SK-N-SH (cell line): ENCODE data around the gene LACTBL1. TPM values are rescaled to one million over a fixed set of nuclear protein-coding genes. Genes with fewer than 3 reads are reported as not detected.

Experiments used
- CTCF ChIA-PET: fragments of 300-600, 350-600 bp; formaldehyde crosslinking; extraction: SDS; loops from one replicate; lab custom pipeline; 2021; lab: Yijun Ruan, JAX
- POLR2A ChIA-PET: fragments of 350-600 bp; sonication (Branson Sonifier 250); formaldehyde crosslinking; extraction: SDS; loops from one replicate; lab custom pipeline; 2020; ENCODE audit warnings: antibody characterized with exemption, inconsistent platforms; lab: Yijun Ruan, JAX
- DNase-seq: peaks from one replicate; pipeline ENCODE4 v3.0.0; 2012
- H2AFZ ChIP-seq: fragments of 200-600 bp; sonication (generic); 2 replicates; pipeline ENCODE4 v1.8.1; 2016; ENCODE audit warnings: antibody characterized with exemption, mild to moderate bottlenecking, low read depth
- H3F3A ChIP-seq: fragments of 200-600 bp; sonication (generic); replicated peaks from 2 replicates; pipeline ENCODE3; 2016; ENCODE audit warnings: antibody characterized with exemption, mild to moderate bottlenecking; ENCODE audit not compliant: insufficient read depth
- H3K27ac ChIP-seq, 2 experiments: fragments of 200-500 bp in 1 of 2; fragments of 200-600 bp in 1 of 2; sonication (Bioruptor generic) in 1 of 2; sonication (generic), shearing (Covaris generic) in 1 of 2; 2 replicates each; pipeline versions ENCODE4 v1.5.1 to v1.6.1; 2014 to 2016; ENCODE audit warnings: low read depth in 2 of 2, inconsistent platforms in 1 of 2, low read length in 1 of 2, mild to moderate bottlenecking in 1 of 2, mixed read lengths in 1 of 2
- H3K27me3 ChIP-seq: fragments of 200-600 bp; sonication (generic), shearing (Covaris generic); 2 replicates; pipeline ENCODE4 v1.6.1; 2016; ENCODE audit warnings: mixed run types; ENCODE audit not compliant: insufficient read depth
- H3K36me3 ChIP-seq, 2 experiments: fragments of 200-500 bp in 1 of 2; fragments of 200-600 bp in 1 of 2; sonication (Bioruptor generic) in 1 of 2; sonication (generic) in 1 of 2; replicated peaks in 1 of 2; 2 replicates each; pipeline versions ENCODE3 to v1.5.1; 2014 to 2016; ENCODE audit warnings: low read length in 1 of 2, mild to moderate bottlenecking in 1 of 2; ENCODE audit not compliant: insufficient read depth in 2 of 2, control insufficient read depth in 1 of 2
- H3K4me1 ChIP-seq, 2 experiments: fragments of 200-500 bp in 1 of 2; fragments of 200-600 bp in 1 of 2; sonication (Bioruptor generic) in 1 of 2; sonication (generic), shearing (Covaris generic) in 1 of 2; 2 replicates each; pipeline versions ENCODE4 v1.5.1 to v1.6.1; 2014 to 2016; ENCODE audit warnings: low read depth in 1 of 2, low read length in 1 of 2, mixed run types in 1 of 2; ENCODE audit not compliant: insufficient read depth in 2 of 2, control insufficient read depth in 1 of 2
- H3K4me2 ChIP-seq: fragments of 200-600 bp; sonication (generic), shearing (Covaris generic); 2 replicates; pipeline ENCODE4 v1.6.1; 2017; ENCODE audit warnings: mixed run types
- H3K4me3 ChIP-seq, 2 experiments: fragments of 200-500 bp in 1 of 2; fragments of 200-600 bp in 1 of 2; sonication (Bioruptor generic) in 1 of 2; sonication (generic), shearing (Covaris generic) in 1 of 2; 2 replicates each; pipeline versions ENCODE4 v1.5.1 to v1.8.1; 2014 to 2016; ENCODE audit warnings: low read depth in 2 of 2, inconsistent platforms in 1 of 2, low read length in 1 of 2, mild to moderate bottlenecking in 1 of 2, mixed read lengths in 1 of 2, moderate library complexity in 1 of 2
- H3K79me2 ChIP-seq: fragments of 200-600 bp; sonication (generic); 2 replicates; pipeline ENCODE4 v1.8.1; 2017; ENCODE audit warnings: mild to moderate bottlenecking; ENCODE audit not compliant: insufficient read depth
- H3K9ac ChIP-seq: fragments of 200-600 bp; sonication (generic); 2 replicates; pipeline ENCODE4 v1.6.1; 2017; ENCODE audit warnings: mixed run types
- H3K9me2 ChIP-seq: fragments of 200-600 bp; sonication (generic); 2 replicates; pipeline ENCODE4 v1.6.1; 2017; ENCODE audit warnings: mixed run types
- H3K9me3 ChIP-seq: fragments of 200-600 bp; sonication (generic); 2 replicates; pipeline ENCODE4 v1.6.1; 2017; ENCODE audit warnings: mixed run types, mild to moderate bottlenecking, moderate library complexity
- H4K20me1 ChIP-seq: fragments of 200-600 bp; sonication (generic); 2 replicates; pipeline ENCODE4 v1.6.1; 2017; ENCODE audit warnings: mild to moderate bottlenecking, mixed run types; ENCODE audit not compliant: insufficient read depth
- CHD2 ChIP-seq: fragments of 150-350 bp; IDR thresholded peaks from 2 replicates; pipeline ENCODE4 v1.6.1; 2018; ENCODE audit warnings: low read length; ENCODE audit not compliant: partially characterized antibody
- EP300 ChIP-seq, 2 experiments: IDR thresholded peaks; 2 replicates each; pipeline versions ENCODE4 v1.4.0 to v1.6.1; 2012; ENCODE audit warnings: borderline replicate concordance in 1 of 2, low read depth in 1 of 2, low read length in 1 of 2
- EZH2phosphoT487 ChIP-seq: fragments of 200-600 bp; sonication (generic); IDR thresholded peaks from 2 replicates; pipeline ENCODE4 v1.6.1; 2017; ENCODE audit warnings: low read depth, mixed run types, mild to moderate bottlenecking, antibody characterized with exemption, moderate library complexity, borderline replicate concordance
- FOXJ3 ChIP-seq: sonication (generic); formaldehyde crosslinking; IDR thresholded peaks from 2 replicates; pipeline ENCODE4 v1.5.1; 2020; ENCODE audit warnings: mild to moderate bottlenecking, missing genetic modification reagents
- JUND ChIP-seq: IDR thresholded peaks from 2 replicates; pipeline ENCODE4 v1.4.0; 2012
- MEF2A ChIP-seq: IDR thresholded peaks from 2 replicates; pipeline ENCODE4 v1.4.0; 2012; ENCODE audit warnings: low read depth, borderline replicate concordance
- NFIC ChIP-seq: IDR thresholded peaks from 2 replicates; pipeline ENCODE4 v1.4.0; 2012; ENCODE audit warnings: borderline replicate concordance
- NRF1 ChIP-seq: IDR thresholded peaks from 2 replicates; pipeline ENCODE4 v1.6.1; 2012; ENCODE audit warnings: low read depth, mild to moderate bottlenecking, low read length
- POLR2AphosphoS5 ChIP-seq: IDR thresholded peaks from 2 replicates; pipeline ENCODE4 v1.6.1; 2012; ENCODE audit warnings: low read depth, low read length
- RAD21 ChIP-seq: IDR thresholded peaks from 2 replicates; pipeline ENCODE4 v1.6.1; 2012; ENCODE audit warnings: mild to moderate bottlenecking, low read length
- RCOR1 ChIP-seq: fragments of 150-350 bp; IDR thresholded peaks from 2 replicates; pipeline ENCODE4 v1.6.1; 2017; ENCODE audit warnings: antibody characterized with exemption, low read length
- RFX5 ChIP-seq: IDR thresholded peaks from 2 replicates; pipeline ENCODE4 v1.6.1; 2012; ENCODE audit warnings: mild to moderate bottlenecking, improper control_type of control experiment, low read length
- TAF1 ChIP-seq: IDR thresholded peaks from 2 replicates; pipeline ENCODE4 v1.6.1; 2012; ENCODE audit warnings: low read depth, mild to moderate bottlenecking, low read length, moderate library complexity, borderline replicate concordance
- TCF12 ChIP-seq: IDR thresholded peaks from 2 replicates; pipeline ENCODE4 v1.4.0; 2012
- WGBS: methylation state at CpG from one replicate; pipeline ENCODE4 v1.1.6; 2017; ENCODE audit warnings: low lambda C conversion rate; 5-methylcytosine and 5-hydroxymethylcytosine counted together
- polyA plus RNA-seq, 3 experiments: library from polyadenylated mRNA; depleted of rRNA; stranded (reverse); fragments of >200 nt; gene quantifications; 2 replicates each; pipeline ENCODE4 v1.2.3, GENCODE V29; 2012
- TF ChIP-seq, protein P1 (sequence below): IDR thresholded peaks from 2 replicates; pipeline ENCODE4 v1.6.1; 2012; ENCODE audit warnings: mild to moderate bottlenecking, low read depth, low read length, moderate library complexity
- TF ChIP-seq, protein P2 (sequence below): fragments of 200-600 bp; sonication (generic); IDR thresholded peaks from 2 replicates; pipeline ENCODE4 v1.6.1; 2017; ENCODE audit warnings: antibody characterized with exemption, mild to moderate bottlenecking, moderate library complexity
- TF ChIP-seq, protein P3 (sequence below): IDR thresholded peaks from 2 replicates; pipeline ENCODE4 v1.4.0; 2012; ENCODE audit warnings: low read depth
- TF ChIP-seq, protein P4 (sequence below): IDR thresholded peaks from 2 replicates; pipeline ENCODE4 v1.4.0; 2012; ENCODE audit warnings: low read depth, borderline replicate concordance
- TF ChIP-seq, protein P5 (sequence below): fragments of 150-350 bp; IDR thresholded peaks from 2 replicates; pipeline ENCODE4 v1.6.1; 2017; ENCODE audit warnings: antibody characterized with exemption, low read length, low read depth, borderline replicate concordance
- TF ChIP-seq, protein P6 (sequence below): IDR thresholded peaks from 2 replicates; pipeline ENCODE4; 2012

The LACTBL1 gene
- polyA plus RNA-seq, 1 of the 3 experiments (the other 2 are of a cell fraction), result not detected

DNA sequence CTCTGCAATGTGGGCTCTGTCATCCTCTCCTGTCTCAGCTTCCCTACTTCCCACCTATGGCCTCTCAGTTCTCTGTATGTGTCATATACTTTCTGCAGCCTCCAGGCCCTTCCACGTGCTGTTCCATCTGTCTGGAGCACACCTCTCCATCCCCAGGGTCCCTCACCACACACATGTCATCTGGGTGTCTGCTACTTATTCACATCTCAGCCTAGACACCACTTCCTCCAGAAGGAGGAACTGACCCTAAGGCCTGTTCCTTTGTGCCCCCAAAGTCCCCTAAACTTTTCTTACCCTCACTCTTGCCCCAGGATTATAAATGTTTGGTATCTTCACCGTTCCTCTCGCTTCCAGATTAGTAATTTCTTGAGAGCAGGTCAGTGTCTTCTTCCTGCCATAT is 10.1 kb downstream of the LACTBL1 start (continued):
- TF ChIP-seq, protein P1, sequence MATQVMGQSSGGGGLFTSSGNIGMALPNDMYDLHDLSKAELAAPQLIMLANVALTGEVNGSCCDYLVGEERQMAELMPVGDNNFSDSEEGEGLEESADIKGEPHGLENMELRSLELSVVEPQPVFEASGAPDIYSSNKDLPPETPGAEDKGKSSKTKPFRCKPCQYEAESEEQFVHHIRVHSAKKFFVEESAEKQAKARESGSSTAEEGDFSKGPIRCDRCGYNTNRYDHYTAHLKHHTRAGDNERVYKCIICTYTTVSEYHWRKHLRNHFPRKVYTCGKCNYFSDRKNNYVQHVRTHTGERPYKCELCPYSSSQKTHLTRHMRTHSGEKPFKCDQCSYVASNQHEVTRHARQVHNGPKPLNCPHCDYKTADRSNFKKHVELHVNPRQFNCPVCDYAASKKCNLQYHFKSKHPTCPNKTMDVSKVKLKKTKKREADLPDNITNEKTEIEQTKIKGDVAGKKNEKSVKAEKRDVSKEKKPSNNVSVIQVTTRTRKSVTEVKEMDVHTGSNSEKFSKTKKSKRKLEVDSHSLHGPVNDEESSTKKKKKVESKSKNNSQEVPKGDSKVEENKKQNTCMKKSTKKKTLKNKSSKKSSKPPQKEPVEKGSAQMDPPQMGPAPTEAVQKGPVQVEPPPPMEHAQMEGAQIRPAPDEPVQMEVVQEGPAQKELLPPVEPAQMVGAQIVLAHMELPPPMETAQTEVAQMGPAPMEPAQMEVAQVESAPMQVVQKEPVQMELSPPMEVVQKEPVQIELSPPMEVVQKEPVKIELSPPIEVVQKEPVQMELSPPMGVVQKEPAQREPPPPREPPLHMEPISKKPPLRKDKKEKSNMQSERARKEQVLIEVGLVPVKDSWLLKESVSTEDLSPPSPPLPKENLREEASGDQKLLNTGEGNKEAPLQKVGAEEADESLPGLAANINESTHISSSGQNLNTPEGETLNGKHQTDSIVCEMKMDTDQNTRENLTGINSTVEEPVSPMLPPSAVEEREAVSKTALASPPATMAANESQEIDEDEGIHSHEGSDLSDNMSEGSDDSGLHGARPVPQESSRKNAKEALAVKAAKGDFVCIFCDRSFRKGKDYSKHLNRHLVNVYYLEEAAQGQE, result no peak
- TF ChIP-seq EZH2phosphoT487 (no peak), TAF1 (no peak), TCF12 (no peak), FOXJ3 (no peak), RCOR1 (no peak), RFX5 (no peak), JUND (no peak), RAD21 (no peak)
- TF ChIP-seq, protein P2, sequence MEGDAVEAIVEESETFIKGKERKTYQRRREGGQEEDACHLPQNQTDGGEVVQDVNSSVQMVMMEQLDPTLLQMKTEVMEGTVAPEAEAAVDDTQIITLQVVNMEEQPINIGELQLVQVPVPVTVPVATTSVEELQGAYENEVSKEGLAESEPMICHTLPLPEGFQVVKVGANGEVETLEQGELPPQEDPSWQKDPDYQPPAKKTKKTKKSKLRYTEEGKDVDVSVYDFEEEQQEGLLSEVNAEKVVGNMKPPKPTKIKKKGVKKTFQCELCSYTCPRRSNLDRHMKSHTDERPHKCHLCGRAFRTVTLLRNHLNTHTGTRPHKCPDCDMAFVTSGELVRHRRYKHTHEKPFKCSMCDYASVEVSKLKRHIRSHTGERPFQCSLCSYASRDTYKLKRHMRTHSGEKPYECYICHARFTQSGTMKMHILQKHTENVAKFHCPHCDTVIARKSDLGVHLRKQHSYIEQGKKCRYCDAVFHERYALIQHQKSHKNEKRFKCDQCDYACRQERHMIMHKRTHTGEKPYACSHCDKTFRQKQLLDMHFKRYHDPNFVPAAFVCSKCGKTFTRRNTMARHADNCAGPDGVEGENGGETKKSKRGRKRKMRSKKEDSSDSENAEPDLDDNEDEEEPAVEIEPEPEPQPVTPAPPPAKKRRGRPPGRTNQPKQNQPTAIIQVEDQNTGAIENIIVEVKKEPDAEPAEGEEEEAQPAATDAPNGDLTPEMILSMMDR, result no peak

DNA sequence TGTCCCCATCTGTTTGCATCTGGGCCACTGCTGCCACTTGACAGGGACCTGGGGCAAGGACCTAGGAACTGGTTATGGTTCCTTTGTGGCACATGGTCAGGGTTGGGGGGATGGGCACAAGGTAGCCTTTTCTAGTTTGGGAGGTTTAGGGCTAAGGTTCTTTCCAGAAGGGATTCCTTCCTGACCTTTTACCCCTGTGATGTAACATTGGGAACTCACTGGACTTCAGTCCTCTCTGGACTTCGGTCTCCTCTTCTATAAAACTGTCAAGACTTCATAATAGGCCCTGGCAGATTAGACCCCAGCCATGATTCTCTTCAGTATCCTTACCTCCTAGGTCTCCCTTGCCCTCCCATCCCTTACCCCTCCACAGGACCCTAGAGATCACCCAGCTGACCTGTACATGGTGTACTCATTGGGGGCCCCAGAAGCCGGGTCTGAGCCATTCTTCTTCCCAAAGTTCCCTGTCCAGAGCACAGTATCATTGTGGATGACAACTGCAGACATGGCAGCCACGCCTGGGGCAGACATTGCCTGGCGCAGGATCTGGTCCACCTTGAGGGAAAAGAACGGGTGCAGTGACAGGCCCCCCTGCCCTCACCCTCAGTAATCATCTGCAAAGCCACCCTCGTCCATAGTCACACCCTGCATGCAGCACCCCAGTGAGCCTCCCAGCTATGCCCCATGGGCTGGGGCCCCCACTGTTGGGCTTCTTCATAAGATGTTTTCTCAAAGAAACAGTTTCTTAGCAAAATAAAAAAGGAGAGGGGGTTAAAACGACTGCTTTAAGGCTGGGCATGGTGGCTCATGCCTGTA is 12.9 kb downstream of the LACTBL1 start:
- no peaks in the 10 kb centered on the region for H3F3A ChIP-seq
- H3K9me2 ChIP-seq, result no peaks in the 10 kb centered on the region
- peaks cover 5% of the 10 kb centered on the region for H3K27me3 ChIP-seq
- no peaks in the 10 kb centered on the region for H3K79me2 ChIP-seq
- H3K9me3 ChIP-seq, result no peaks in the 10 kb centered on the region
- no peaks in the 10 kb centered on the region for H4K20me1 ChIP-seq
- H3K27ac ChIP-seq, result no peak overlapping the region
- H3K36me3 ChIP-seq, result no peaks in the 10 kb centered on the region
- no peak overlapping the region for H2AFZ ChIP-seq
- no peak for DNase-seq
- no peak overlapping the region for H3K4me3 ChIP-seq
- H3K4me1 ChIP-seq, result no peaks in the 10 kb centered on the region
- no peak overlapping the region for H3K4me2 ChIP-seq
- ChIA-PET CTCF (no interaction called here), POLR2A (no interaction called here)
- H3K9ac ChIP-seq, result no peak overlapping the region
- 52% methylated on average over 7 of the region's 7 CpGs for WGBS
- TF ChIP-seq, protein P3, sequence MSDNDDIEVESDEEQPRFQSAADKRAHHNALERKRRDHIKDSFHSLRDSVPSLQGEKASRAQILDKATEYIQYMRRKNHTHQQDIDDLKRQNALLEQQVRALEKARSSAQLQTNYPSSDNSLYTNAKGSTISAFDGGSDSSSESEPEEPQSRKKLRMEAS, result no peak
- TF ChIP-seq, protein P4, sequence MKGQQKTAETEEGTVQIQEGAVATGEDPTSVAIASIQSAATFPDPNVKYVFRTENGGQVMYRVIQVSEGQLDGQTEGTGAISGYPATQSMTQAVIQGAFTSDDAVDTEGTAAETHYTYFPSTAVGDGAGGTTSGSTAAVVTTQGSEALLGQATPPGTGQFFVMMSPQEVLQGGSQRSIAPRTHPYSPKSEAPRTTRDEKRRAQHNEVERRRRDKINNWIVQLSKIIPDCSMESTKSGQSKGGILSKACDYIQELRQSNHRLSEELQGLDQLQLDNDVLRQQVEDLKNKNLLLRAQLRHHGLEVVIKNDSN, result no peak
- TF ChIP-seq EZH2phosphoT487, result no peak
- TF ChIP-seq MEF2A, result no peak
- TF ChIP-seq POLR2AphosphoS5, result no peak
- TF ChIP-seq NFIC, result no peak
- TF ChIP-seq, protein P2, result no peak
- TF ChIP-seq EP300 (IDR thresholded peaks at IDR 0.05; ENCODE audit: borderline replicate concordance in 1 of 2, low read depth in 1 of 2, low read length in 1 of 2), result no peak
- TF ChIP-seq CHD2, result no peak
- TF ChIP-seq, protein P5, sequence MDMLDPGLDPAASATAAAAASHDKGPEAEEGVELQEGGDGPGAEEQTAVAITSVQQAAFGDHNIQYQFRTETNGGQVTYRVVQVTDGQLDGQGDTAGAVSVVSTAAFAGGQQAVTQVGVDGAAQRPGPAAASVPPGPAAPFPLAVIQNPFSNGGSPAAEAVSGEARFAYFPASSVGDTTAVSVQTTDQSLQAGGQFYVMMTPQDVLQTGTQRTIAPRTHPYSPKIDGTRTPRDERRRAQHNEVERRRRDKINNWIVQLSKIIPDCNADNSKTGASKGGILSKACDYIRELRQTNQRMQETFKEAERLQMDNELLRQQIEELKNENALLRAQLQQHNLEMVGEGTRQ, result no peak
- TF ChIP-seq RAD21, result no peak
- no peak for TF ChIP-seq NRF1
- TF ChIP-seq, protein P6, sequence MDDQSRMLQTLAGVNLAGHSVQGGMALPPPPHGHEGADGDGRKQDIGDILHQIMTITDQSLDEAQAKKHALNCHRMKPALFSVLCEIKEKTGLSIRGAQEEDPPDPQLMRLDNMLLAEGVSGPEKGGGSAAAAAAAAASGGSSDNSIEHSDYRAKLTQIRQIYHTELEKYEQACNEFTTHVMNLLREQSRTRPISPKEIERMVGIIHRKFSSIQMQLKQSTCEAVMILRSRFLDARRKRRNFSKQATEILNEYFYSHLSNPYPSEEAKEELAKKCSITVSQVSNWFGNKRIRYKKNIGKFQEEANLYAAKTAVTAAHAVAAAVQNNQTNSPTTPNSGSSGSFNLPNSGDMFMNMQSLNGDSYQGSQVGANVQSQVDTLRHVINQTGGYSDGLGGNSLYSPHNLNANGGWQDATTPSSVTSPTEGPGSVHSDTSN, result no peak
